Measurements from ENCODE around the gene HLF. TPM values are rescaled to one million over a fixed set of nuclear protein-coding genes. Genes with fewer than 3 reads are reported as not detected.

Gene HLF
- total RNA-seq, 4 donors from 2014 or later = 59.4 to 186 (median 126) TPM

- H3K4me3 ChIP-seq = no peak overlapping the region
- H3K9me3 ChIP-seq = no peaks in the 10 kb centered on the region
- H3K36me3 ChIP-seq = peaks cover 0 to 22% of the 10 kb centered on the region in 2 donors
- peaks cover 8 to 74% (median 17%) of the 10 kb centered on the region in 3 donors for H3K4me1 ChIP-seq
- peak overlapping the region in 2 of 4 donors; percentile 95 to 97 for H3K27ac ChIP-seq
- TF ChIP-seq CTCF (IDR thresholded peaks at IDR 0.05) (no peak), POLR2AphosphoS5 (IDR thresholded peaks at IDR 0.05) (no peak), EP300 (IDR thresholded peaks at IDR 0.05) (no peak), POLR2A (IDR thresholded peaks at IDR 0.05) (no peak)
- H3K27me3 ChIP-seq = no peaks in the 10 kb centered on the region
- ATAC-seq = no peak
- WGBS, 2 donors (ENCODE audit: low coverage in 1 of 2) = 90 to 96% methylated on average over 3 of the region's 3 CpGs
Observed at GRCh38 chr17:55298111-55298730, 33.5 kb downstream of the HLF start.

- Histone ChIP-seq H3K4me3 (no peak overlapping the region), H3K9me3 (no peaks in the 10 kb centered on the region), H3K36me3 (peaks cover 0 to 17% of the 10 kb centered on the region in 2 donors), H3K4me1 (peaks cover 8 to 74% (median 17%) of the 10 kb centered on the region in 3 donors), H3K27ac (no peak overlapping the region), H3K27me3 (no peaks in the 10 kb centered on the region)
- TF ChIP-seq POLR2A (IDR thresholded peaks at IDR 0.05) (no peak), POLR2AphosphoS5 (IDR thresholded peaks at IDR 0.05) (no peak), EP300 (IDR thresholded peaks at IDR 0.05) (no peak), CTCF (IDR thresholded peaks at IDR 0.05) (no peak)
- no peak for ATAC-seq
- WGBS, 2 donors (ENCODE audit: low coverage in 1 of 2) = 90 to 91% methylated on average over 10 of the region's 10 CpGs
Observed at GRCh38 chr17:55299162-55299838, 34.5 kb downstream of the HLF start.

GRCh38 chr17:55299890-55300289, 35.1 kb downstream of the HLF start:
- ATAC-seq = no peak
- 85 to 94% methylated on average over 3 to 4 of the region's 4 CpGs for WGBS, 2 donors (ENCODE audit: low coverage in 1 of 2)
- no peak overlapping the region for H3K4me3 ChIP-seq
- peaks cover 0 to 17% of the 10 kb centered on the region in 2 donors for H3K36me3 ChIP-seq
- TF ChIP-seq POLR2AphosphoS5 (IDR thresholded peaks at IDR 0.05) (no peak), EP300 (IDR thresholded peaks at IDR 0.05) (no peak), CTCF (IDR thresholded peaks at IDR 0.05) (no peak), POLR2A (IDR thresholded peaks at IDR 0.05) (no peak)
- H3K27ac ChIP-seq = no peak overlapping the region
- no peaks in the 10 kb centered on the region for H3K27me3 ChIP-seq
- peaks cover 8 to 74% (median 17%) of the 10 kb centered on the region in 3 donors for H3K4me1 ChIP-seq
- no peaks in the 10 kb centered on the region for H3K9me3 ChIP-seq

GRCh38 chr17:55300479-55301290, 35.9 kb downstream of the HLF start:
- H3K9me3 ChIP-seq = no peaks in the 10 kb centered on the region
- 70 to 89% methylated on average over 3 to 6 of the region's 6 CpGs for WGBS, 2 donors (ENCODE audit: low coverage in 1 of 2)
- peaks cover 11 to 74% (median 15%) of the 10 kb centered on the region in 3 donors for H3K4me1 ChIP-seq
- no peaks in the 10 kb centered on the region for H3K27me3 ChIP-seq
- peak overlapping the region in 1 of 4 donors; percentile 4 for H3K27ac ChIP-seq
- H3K4me3 ChIP-seq = no peak overlapping the region
- peaks cover 0 to 17% of the 10 kb centered on the region in 2 donors for H3K36me3 ChIP-seq
- no peak for TF ChIP-seq POLR2AphosphoS5 (IDR thresholded peaks at IDR 0.05)
- no peak for TF ChIP-seq EP300 (IDR thresholded peaks at IDR 0.05)
- no peak for TF ChIP-seq POLR2A (IDR thresholded peaks at IDR 0.05)
- TF ChIP-seq CTCF (IDR thresholded peaks at IDR 0.05) = no peak
- ATAC-seq = no peak
